HCT116 (cell line): Measurements from ENCODE around the gene INS. TPM values are rescaled to one million over a fixed set of nuclear protein-coding genes. Genes with fewer than 3 reads are reported as not detected.

Experiments
- ATAC-seq: fragments of 200-7000 bp; cut with Tn5 transposase; 2 replicates; pipeline ENCODE4 v1.9.1; 2020; ENCODE audit warnings: mild to moderate bottlenecking, moderate library complexity
- BruUV-seq: library from RNA; stranded (reverse); fragments of 400-500 nt; replicated peaks from 2 replicates; lab custom pipeline; 2021; lab: Mats Ljungman, UMichigan
- CTCF ChIA-PET: fragments of 300-600 bp; sonication (Branson Sonifier 250); formaldehyde crosslinking; loops from one replicate; lab custom pipeline; 2021; ENCODE audit warnings: antibody characterized with exemption; lab: Charles Lee
- POLR2A ChIA-PET: fragments of 300-600, 350-600 bp; sonication (Branson Sonifier 250); formaldehyde crosslinking; loops from one replicate; lab custom pipeline; 2021; ENCODE audit warnings: antibody characterized with exemption; lab: Charles Lee
- RAD21 ChIA-PET, 2 experiments: fragments of 300-600 bp; sonication (Branson Sonifier 250); formaldehyde crosslinking; loops; one replicate each; lab custom pipeline; 2023; ENCODE audit warnings: low total read pairs in 2 of 2; ENCODE audit not compliant: uncharacterized antibody in 2 of 2, unreplicated experiment in 2 of 2, low non-redundant PET in 1 of 2; lab: Charles Lee
- DNase-seq: peaks from one replicate; pipeline ENCODE4 v3.0.0-alpha.2; 2010; ENCODE audit warnings: low read depth, low spot score
- H2AFZ ChIP-seq: fragments of 200-600 bp; shearing (Covaris generic), sonication (generic); 2 replicates; pipeline ENCODE4 v1.6.1; 2017; ENCODE audit warnings: low read depth, mixed run types, mixed read lengths, antibody characterized with exemption, low read length; ENCODE audit not compliant: poor library complexity, severe bottlenecking
- H3K27ac ChIP-seq: 2 replicates; pipeline ENCODE4 v1.5.1; 2012; ENCODE audit warnings: low read depth, low read length
- H3K27me3 ChIP-seq: fragments of 200-600 bp; sonication (generic); 2 replicates; pipeline ENCODE4 v1.6.1; 2016; ENCODE audit warnings: mixed run types, low read length, mixed read lengths; ENCODE audit not compliant: insufficient read depth
- H3K36me3 ChIP-seq, 2 experiments: fragments of 200-500 bp in 1 of 2; fragments of 200-600 bp in 1 of 2; sonication (Bioruptor generic) in 1 of 2; sonication (generic) in 1 of 2; 2 replicates each; pipeline versions ENCODE4 v1.5.1 to v1.6.1; 2014 to 2016; ENCODE audit warnings: low read length in 2 of 2, inconsistent platforms in 1 of 2, mixed read lengths in 1 of 2, mixed run types in 1 of 2; ENCODE audit not compliant: insufficient read depth in 2 of 2, control insufficient read depth in 1 of 2
- H3K4me1 ChIP-seq, 2 experiments: fragments of 200-600 bp in 1 of 2; sonication (generic) in 1 of 2; 2 replicates each; pipeline versions ENCODE4 v1.5.1 to v1.6.1; 2012 to 2017; ENCODE audit warnings: low read length in 2 of 2, inconsistent platforms in 1 of 2, mild to moderate bottlenecking in 1 of 2, mixed read lengths in 1 of 2, mixed run types in 1 of 2, moderate library complexity in 1 of 2; ENCODE audit not compliant: insufficient read depth in 2 of 2, control insufficient read depth in 1 of 2
- H3K4me2 ChIP-seq: fragments of 200-600 bp; sonication (generic); 2 replicates; pipeline ENCODE4 v1.6.1; 2017; ENCODE audit warnings: mixed run types, low read length, mixed read lengths
- H3K4me3 ChIP-seq, 2 experiments: fragments of 200-600 bp in 1 of 2; sonication (generic) in 1 of 2; replicated peaks in 1 of 2; 2 replicates each; pipeline ENCODE4 v1.5.1; 2011 to 2016; ENCODE audit warnings: low read length in 2 of 2, control low read depth in 1 of 2, low read depth in 1 of 2, mild to moderate bottlenecking in 1 of 2, mixed read lengths in 1 of 2, mixed run types in 1 of 2
- H3K79me2 ChIP-seq: fragments of 200-600 bp; sonication (generic); 2 replicates; pipeline ENCODE4 v1.6.1; 2017; ENCODE audit warnings: mild to moderate bottlenecking, mixed run types, low read length, moderate library complexity, mixed read lengths; ENCODE audit not compliant: insufficient read depth
- H3K9ac ChIP-seq: fragments of 200-600 bp; sonication (generic); 2 replicates; pipeline ENCODE4 v1.6.1; 2016; ENCODE audit warnings: low read length, mixed read lengths
- H3K9me2 ChIP-seq: fragments of 200-600 bp; sonication (generic), shearing (Covaris generic); 2 replicates; pipeline ENCODE4 v1.6.1; 2017; ENCODE audit warnings: mixed run types, mild to moderate bottlenecking, moderate library complexity; ENCODE audit not compliant: insufficient read depth
- H3K9me3 ChIP-seq, 2 experiments: fragments of 200-500 bp in 1 of 2; fragments of 200-600 bp in 1 of 2; sonication (Bioruptor generic) in 1 of 2; sonication (generic) in 1 of 2; 2 replicates each; pipeline ENCODE4 v1.6.1; 2014 to 2017; ENCODE audit warnings: low read length in 2 of 2, mixed read lengths in 2 of 2, inconsistent platforms in 1 of 2, low read depth in 1 of 2, mild to moderate bottlenecking in 1 of 2, mixed run types in 1 of 2, moderate library complexity in 1 of 2; ENCODE audit not compliant: control insufficient read depth in 1 of 2, insufficient read depth in 1 of 2
- H4K20me1 ChIP-seq: fragments of 200-600 bp; sonication (generic), shearing (Covaris generic); 2 replicates; pipeline ENCODE4 v1.6.1; 2017; ENCODE audit warnings: mixed run types, mild to moderate bottlenecking, moderate library complexity; ENCODE audit not compliant: insufficient read depth
- CBX3 ChIP-seq: IDR thresholded peaks from 2 replicates; pipeline ENCODE4 v1.6.1; 2012; ENCODE audit warnings: low read depth
- ELF1 ChIP-seq: IDR thresholded peaks from 2 replicates; pipeline ENCODE4 v1.6.1; 2012; ENCODE audit warnings: low read depth, borderline replicate concordance
- EZH2 ChIP-seq: fragments of 200-600 bp; sonication (generic); IDR thresholded peaks from 2 replicates; pipeline ENCODE4 v1.6.1; 2017; ENCODE audit warnings: antibody characterized with exemption, mixed run types
- FOSL1 ChIP-seq: IDR thresholded peaks from 2 replicates; pipeline ENCODE4 v1.6.1; 2012; ENCODE audit warnings: low read depth
- MAX ChIP-seq: IDR thresholded peaks from 2 replicates; pipeline ENCODE4 v1.6.1; 2012
- POLR2A ChIP-seq: IDR thresholded peaks from 2 replicates; pipeline ENCODE4 v1.7.0; 2011; ENCODE audit warnings: borderline replicate concordance; ENCODE audit not compliant: insufficient read depth, insufficient read length; ENCODE audit errors: extremely low read depth
- POLR2AphosphoS5 ChIP-seq: IDR thresholded peaks from 2 replicates; pipeline ENCODE4 v1.6.1; 2011; ENCODE audit warnings: mild to moderate bottlenecking, low read depth, low read length, moderate library complexity
- RAD21 ChIP-seq: IDR thresholded peaks from 2 replicates; pipeline ENCODE4 v1.6.1; 2012; ENCODE audit warnings: low read depth, mild to moderate bottlenecking
- SIN3A ChIP-seq: IDR thresholded peaks from 2 replicates; pipeline ENCODE4 v1.6.1; 2012; ENCODE audit warnings: low read depth
- SP1 ChIP-seq: IDR thresholded peaks from 2 replicates; pipeline ENCODE4 v1.6.1; 2012; ENCODE audit warnings: low read depth
- ZBTB33 ChIP-seq: IDR thresholded peaks from 2 replicates; pipeline ENCODE4 v1.6.1; 2011; ENCODE audit warnings: mild to moderate bottlenecking, low read length, moderate library complexity; ENCODE audit not compliant: insufficient replicate concordance; ENCODE audit errors: extremely low read depth
- intact Hi-C: fragments of 100-400 bp; cut with micrococcal nuclease; formaldehyde crosslinking; loops from 2 replicates; pipeline ENCODE4 v1.10.0; 2022
- total RNA-seq: library from RNA; stranded (reverse); gene quantifications from one replicate; pipeline ENCODE4 v1.2.1, GENCODE V29; 2021; ENCODE audit not compliant: unreplicated experiment

The INS gene
- total RNA-seq, 1 experiment from 2014 or later = 0.44 TPM

GRCh38 chr11:2169005-2169378 is 8.0 kb upstream of the INS start:
- TF ChIP-seq ZBTB33 = no peak
- TF ChIP-seq MAX = no peak
- TF ChIP-seq FOSL1 = no peak
- TF ChIP-seq POLR2A = no peak
- no peak for TF ChIP-seq SP1
- no peak for TF ChIP-seq CBX3
- TF ChIP-seq EZH2 = no peak
- TF ChIP-seq RAD21 = no peak
- TF ChIP-seq POLR2AphosphoS5 = no peak
- no peak for TF ChIP-seq SIN3A
- no peak for TF ChIP-seq ELF1
- DNase-seq = no peak

More at GRCh38 chr11:2169005-2169378, 8.0 kb upstream of the INS start:
- Histone ChIP-seq H3K36me3 (no peaks in the 10 kb centered on the region), H2AFZ (no peak overlapping the region), H3K27ac (no peak overlapping the region), H3K9me3 (no peaks in the 10 kb centered on the region), H4K20me1 (no peaks in the 10 kb centered on the region), H3K4me3 (no peak overlapping the region), H3K9ac (no peak overlapping the region), H3K79me2 (no peaks in the 10 kb centered on the region), H3K9me2 (no peaks in the 10 kb centered on the region), H3K27me3 (no peaks in the 10 kb centered on the region), H3K4me1 (peaks cover 2 to 21% of the 10 kb centered on the region in 2 experiments; a peak in 3 of 4 replicates), H3K4me2 (peak overlapping the region; percentile 47)
- no TSS peak for BruUV-seq
- no peak for ATAC-seq
- ChIA-PET POLR2A (no interaction called here), RAD21 (interaction anchor here in 1 of 2 experiments (0.7 kb wide), 1 partner anchor 124 kb away, joined by 3 read pairs; no protein-coding TSS in a partner anchor), CTCF (interaction anchor here (1.0 to 1.4 kb wide), 2 partner anchors 10 to 12 kb away, joined by 3 to 4 read pairs; no protein-coding TSS in a partner anchor)
- intact Hi-C loops = no loop called here
